ENCODE measurements around the gene C11orf54.

The C11orf54 gene

GRCh38 chr11:93767018-93767417 is 25.5 kb downstream of the C11orf54 start:
- H3K79me2 ChIP-seq (ENCODE audit: insufficient read depth, low read depth): no peaks in the 10 kb centered on the region
- no peaks in the 10 kb centered on the region for H3K27me3 ChIP-seq (ENCODE audit: insufficient read depth, low read depth)
- no peaks in the 10 kb centered on the region for H3K4me1 ChIP-seq (ENCODE audit: low read depth, poor library complexity, severe bottlenecking)
- no peaks in the 10 kb centered on the region for H4K20me1 ChIP-seq (ENCODE audit: insufficient read depth)
- H2AFZ ChIP-seq (ENCODE audit: low read depth): no peak overlapping the region
- H3K27ac ChIP-seq: no peak overlapping the region
- H3K9ac ChIP-seq: no peak overlapping the region
- H3K36me3 ChIP-seq (ENCODE audit: insufficient read depth): no peaks in the 10 kb centered on the region
- no peak overlapping the region for H3K4me2 ChIP-seq
- H3K4me3 ChIP-seq (IDR thresholded peaks at IDR 0.05; ENCODE audit: insufficient read depth, low read depth, low read length): no peak overlapping the region
- TF ChIP-seq, protein P1, sequence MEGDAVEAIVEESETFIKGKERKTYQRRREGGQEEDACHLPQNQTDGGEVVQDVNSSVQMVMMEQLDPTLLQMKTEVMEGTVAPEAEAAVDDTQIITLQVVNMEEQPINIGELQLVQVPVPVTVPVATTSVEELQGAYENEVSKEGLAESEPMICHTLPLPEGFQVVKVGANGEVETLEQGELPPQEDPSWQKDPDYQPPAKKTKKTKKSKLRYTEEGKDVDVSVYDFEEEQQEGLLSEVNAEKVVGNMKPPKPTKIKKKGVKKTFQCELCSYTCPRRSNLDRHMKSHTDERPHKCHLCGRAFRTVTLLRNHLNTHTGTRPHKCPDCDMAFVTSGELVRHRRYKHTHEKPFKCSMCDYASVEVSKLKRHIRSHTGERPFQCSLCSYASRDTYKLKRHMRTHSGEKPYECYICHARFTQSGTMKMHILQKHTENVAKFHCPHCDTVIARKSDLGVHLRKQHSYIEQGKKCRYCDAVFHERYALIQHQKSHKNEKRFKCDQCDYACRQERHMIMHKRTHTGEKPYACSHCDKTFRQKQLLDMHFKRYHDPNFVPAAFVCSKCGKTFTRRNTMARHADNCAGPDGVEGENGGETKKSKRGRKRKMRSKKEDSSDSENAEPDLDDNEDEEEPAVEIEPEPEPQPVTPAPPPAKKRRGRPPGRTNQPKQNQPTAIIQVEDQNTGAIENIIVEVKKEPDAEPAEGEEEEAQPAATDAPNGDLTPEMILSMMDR (conservative IDR thresholded peaks at IDR 0.05; ENCODE audit: low read depth, low read length): no peak

DNA sequence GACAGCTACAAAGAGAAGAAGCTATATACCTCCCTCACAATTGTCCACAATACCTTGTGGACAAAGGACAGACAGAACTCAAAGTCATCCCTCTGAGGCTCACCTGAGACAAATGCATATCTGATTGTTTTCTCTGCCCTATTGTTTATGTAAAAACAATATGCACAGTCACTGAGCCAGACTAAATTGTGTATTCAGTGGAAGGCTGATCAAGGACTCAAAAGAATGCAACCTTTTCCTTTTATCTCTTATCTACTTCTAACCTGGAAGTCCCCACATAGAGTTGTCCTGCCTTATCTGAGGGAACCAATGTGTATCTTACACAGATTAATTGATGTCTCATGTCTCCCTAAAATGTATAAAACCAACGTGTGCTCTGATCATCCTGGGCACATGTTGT is 28.7 kb downstream of the C11orf54 start:
- Histone ChIP-seq H3K9ac (no peak overlapping the region), H3K36me3 (ENCODE audit: insufficient read depth) (no peaks in the 10 kb centered on the region), H2AFZ (ENCODE audit: low read depth) (no peak overlapping the region), H3K4me1 (ENCODE audit: low read depth, poor library complexity, severe bottlenecking) (no peaks in the 10 kb centered on the region), H3K27ac (no peak overlapping the region), H3K79me2 (ENCODE audit: insufficient read depth, low read depth) (no peaks in the 10 kb centered on the region), H3K4me3 (IDR thresholded peaks at IDR 0.05; ENCODE audit: insufficient read depth, low read depth, low read length) (no peak overlapping the region), H4K20me1 (ENCODE audit: insufficient read depth) (no peaks in the 10 kb centered on the region), H3K27me3 (ENCODE audit: insufficient read depth, low read depth) (no peaks in the 10 kb centered on the region), H3K4me2 (no peak overlapping the region)
- TF ChIP-seq, protein P1 (conservative IDR thresholded peaks at IDR 0.05; ENCODE audit: low read depth, low read length): no peak

GRCh38 chr11:93772123-93772522 is 30.7 kb downstream of the C11orf54 start:
- Histone ChIP-seq H4K20me1 (ENCODE audit: insufficient read depth) (no peaks in the 10 kb centered on the region), H2AFZ (ENCODE audit: low read depth) (no peak overlapping the region), H3K79me2 (ENCODE audit: insufficient read depth, low read depth) (no peaks in the 10 kb centered on the region), H3K36me3 (ENCODE audit: insufficient read depth) (no peaks in the 10 kb centered on the region), H3K27ac (no peak overlapping the region), H3K4me3 (IDR thresholded peaks at IDR 0.05; ENCODE audit: insufficient read depth, low read depth, low read length) (no peak overlapping the region), H3K9ac (no peak overlapping the region), H3K4me2 (no peak overlapping the region), H3K4me1 (ENCODE audit: low read depth, poor library complexity, severe bottlenecking) (no peaks in the 10 kb centered on the region), H3K27me3 (ENCODE audit: insufficient read depth, low read depth) (no peaks in the 10 kb centered on the region)
- TF ChIP-seq, protein P1 (conservative IDR thresholded peaks at IDR 0.05; ENCODE audit: low read depth, low read length): no peak

GRCh38 chr11:93773045-93773477 is 31.6 kb downstream of the C11orf54 start:
- Histone ChIP-seq H4K20me1 (ENCODE audit: insufficient read depth) (no peaks in the 10 kb centered on the region), H3K79me2 (ENCODE audit: insufficient read depth, low read depth) (no peaks in the 10 kb centered on the region), H3K4me1 (ENCODE audit: low read depth, poor library complexity, severe bottlenecking) (no peaks in the 10 kb centered on the region), H3K36me3 (ENCODE audit: insufficient read depth) (no peaks in the 10 kb centered on the region), H3K27ac (no peak overlapping the region), H2AFZ (ENCODE audit: low read depth) (no peak overlapping the region), H3K4me3 (IDR thresholded peaks at IDR 0.05; ENCODE audit: insufficient read depth, low read depth, low read length) (no peak overlapping the region), H3K4me2 (no peak overlapping the region), H3K9ac (no peak overlapping the region), H3K27me3 (ENCODE audit: insufficient read depth, low read depth) (no peaks in the 10 kb centered on the region)
- TF ChIP-seq, protein P1 (conservative IDR thresholded peaks at IDR 0.05; ENCODE audit: low read depth, low read length): no peak
